Activated CD4-positive, alpha-beta T cell treated with anti-CD3 and anti-CD28 coated beads, Interleukin-2, amount 50 U/mL, for 48 hours (primary cell): Measurements from ENCODE around the gene PLD2.
"Not testable (repeated sequence)": the region's sequence is repeated elsewhere in the genome, so short reads cannot be mapped to it uniquely, and the experiment has no call there.

Experiments
- DNase-seq, 2 experiments: peaks; one replicate each; pipeline ENCODE4 v3.0.0-alpha.2; 2020

Gene PLD2

DNA sequence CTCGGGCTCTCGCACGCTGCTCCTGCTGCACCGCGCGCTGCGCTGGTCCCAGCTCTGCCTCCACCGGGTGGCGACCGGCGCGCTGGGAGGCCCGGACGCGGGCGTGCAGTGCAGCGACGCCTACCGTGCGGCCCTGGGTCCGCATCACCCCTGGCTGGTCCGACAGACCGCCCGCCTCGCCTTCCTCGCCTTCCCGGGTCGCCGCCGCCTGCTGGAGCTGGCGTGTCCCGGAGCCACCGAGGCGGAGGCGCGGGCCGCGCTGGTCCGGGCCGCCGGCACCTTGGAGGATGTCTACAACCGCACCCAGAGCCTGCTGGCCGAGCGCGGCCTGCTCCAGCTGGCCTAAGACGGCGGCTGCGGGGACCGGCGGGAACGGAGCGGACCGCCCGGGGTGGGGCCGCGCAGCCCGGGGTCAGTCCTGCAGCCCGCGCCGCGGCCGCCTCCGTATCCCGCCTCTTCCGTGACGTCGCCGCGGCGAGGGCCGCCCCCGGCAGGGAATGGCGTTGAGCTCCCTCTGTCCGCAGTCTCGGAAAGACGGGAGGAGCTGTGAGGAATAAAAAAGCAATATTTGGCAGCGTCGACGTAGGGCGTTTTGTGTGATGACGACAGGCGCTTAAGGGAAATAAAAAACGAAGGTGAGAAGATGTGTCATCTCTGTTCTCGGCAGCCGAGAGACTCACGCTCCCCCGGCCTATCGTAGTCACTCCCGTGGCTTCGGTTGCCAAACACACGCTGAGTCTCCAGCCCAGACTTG is 16.8 kb upstream of the PLD2 start:
- peak; percentile 82 to 84 for DNase-seq

DNA sequence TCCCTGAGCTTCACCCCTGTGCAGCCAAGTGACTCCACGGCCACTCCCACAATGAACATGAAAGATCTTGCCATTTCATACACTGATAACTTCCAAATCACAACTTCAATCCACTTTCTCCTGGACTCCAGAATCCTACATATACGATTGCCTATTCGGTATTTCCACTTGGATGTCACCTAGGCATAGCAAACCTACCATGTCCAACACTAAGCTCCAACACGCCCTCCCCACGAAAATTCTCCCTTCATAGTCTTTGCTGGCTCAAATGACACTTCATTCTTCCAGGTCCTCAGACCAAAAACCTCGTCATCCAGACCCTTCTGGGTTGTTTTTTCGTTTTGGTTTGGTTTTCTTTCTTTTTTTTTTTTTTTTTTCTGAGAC is 16.3 kb upstream of the PLD2 start:
- no peak for DNase-seq

DNA sequence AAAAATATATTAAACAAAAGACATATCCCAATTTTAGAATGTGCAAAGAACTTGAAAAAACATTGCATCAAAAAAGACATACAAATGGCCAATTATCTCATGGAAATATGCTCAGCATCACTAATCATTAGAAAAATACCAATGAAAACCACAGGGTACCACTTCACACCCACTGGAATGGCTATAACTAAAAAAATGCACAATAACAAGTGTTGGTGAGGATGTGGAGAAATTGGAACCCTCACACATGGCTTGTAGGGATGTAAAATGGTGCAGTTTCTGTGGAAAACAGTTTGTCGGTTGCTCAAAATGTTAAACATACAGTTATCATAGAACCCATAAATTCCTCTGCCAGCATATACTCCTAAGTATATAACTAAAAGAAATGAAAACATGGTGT is 11.8 kb upstream of the PLD2 start:
- no peak for DNase-seq

DNA sequence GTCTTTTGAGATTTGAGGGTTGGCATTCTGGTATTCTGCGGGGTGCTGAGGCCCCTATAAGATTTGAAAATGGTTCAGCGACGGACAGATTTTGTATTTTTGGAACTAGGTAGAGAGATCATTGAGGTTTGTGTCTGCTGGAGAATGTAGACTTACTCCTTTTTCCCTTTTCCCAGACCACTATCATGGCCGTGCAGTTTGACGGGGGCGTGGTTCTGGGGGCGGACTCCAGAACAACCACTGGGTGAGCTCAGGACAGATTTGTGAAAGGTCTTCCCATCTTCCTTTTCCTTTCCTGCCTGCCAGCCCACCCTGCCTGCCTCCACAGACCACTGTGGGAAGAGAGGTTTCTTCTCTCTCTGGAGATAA is 10.4 kb upstream of the PLD2 start:
- peak; percentile 51 to 62 for DNase-seq

DNA sequence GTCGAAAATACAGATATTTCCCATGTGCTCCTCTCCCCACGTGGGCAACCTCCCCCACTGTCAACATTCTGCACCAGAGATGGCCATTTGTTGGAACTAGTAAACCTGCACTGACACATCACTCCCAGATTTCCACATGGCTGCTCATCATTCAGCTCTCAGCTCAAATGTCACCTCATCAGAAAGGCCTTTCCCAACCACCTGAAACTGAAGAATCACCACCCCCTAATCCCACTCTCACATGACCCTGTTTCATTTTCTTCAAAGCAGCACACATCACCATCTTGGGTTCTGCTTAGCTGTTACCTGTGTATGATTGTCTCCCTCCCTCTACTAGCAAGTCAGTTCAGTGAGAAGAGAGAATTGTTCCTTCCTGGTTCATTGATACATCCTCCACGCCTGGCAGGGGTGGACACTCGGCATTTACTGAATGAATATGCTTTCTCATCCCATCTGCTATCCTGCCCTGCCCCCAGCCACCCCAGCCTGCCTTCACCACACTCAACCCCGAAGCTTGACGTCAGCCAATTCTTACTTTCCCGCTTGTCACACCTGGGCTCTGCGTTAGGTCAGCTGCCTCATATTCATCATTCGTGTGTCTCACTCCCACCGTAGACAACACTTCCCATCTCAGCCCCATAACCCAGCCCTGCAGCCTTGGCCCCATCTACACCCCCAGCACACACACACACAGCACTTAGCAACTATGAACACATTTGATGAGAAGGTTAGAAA is 6.3 kb upstream of the PLD2 start:
- no peak for DNase-seq

DNA sequence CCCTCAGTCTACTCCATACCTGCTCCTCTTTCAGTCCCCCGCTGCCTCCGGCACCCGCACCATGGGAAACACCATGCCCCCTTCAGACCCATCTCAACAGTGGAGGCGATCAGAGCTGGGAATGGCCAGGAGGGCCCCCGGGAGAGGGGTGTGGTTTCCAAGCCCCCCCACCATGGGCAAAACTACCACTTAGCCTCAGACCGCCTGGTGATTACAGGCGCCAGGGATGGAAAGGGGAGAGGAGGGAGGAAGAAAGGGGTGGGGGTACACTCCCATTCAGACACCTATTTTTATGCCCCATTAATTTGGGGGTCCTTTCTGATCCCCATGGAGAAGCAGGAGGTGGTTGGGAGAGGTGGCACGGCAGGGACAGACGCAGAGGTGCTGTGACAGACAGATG is 4.7 kb upstream of the PLD2 start, which contains the start of gene C17orf114:
Gene C17orf114 (minus strand): TSS at position 101 of the 400 bp plus-strand sequence.
- DNase-seq, result no peak

DNA sequence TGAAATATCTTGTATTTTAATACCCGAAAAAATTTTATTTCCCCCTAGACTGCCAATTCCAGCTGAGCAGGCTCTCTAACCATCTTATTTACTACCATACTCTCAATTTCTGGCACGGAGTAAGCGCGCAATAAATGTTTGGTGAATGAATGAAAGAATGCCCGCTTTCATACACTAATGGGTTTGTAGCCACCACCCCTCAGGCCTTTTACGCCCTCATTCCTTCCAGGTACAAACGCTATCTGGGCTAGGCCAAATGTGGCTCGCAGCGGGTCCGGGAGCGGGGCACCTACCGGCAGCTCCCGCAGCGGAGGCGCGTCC is 536 bp upstream of the PLD2 start:
- no peak for DNase-seq

DNA sequence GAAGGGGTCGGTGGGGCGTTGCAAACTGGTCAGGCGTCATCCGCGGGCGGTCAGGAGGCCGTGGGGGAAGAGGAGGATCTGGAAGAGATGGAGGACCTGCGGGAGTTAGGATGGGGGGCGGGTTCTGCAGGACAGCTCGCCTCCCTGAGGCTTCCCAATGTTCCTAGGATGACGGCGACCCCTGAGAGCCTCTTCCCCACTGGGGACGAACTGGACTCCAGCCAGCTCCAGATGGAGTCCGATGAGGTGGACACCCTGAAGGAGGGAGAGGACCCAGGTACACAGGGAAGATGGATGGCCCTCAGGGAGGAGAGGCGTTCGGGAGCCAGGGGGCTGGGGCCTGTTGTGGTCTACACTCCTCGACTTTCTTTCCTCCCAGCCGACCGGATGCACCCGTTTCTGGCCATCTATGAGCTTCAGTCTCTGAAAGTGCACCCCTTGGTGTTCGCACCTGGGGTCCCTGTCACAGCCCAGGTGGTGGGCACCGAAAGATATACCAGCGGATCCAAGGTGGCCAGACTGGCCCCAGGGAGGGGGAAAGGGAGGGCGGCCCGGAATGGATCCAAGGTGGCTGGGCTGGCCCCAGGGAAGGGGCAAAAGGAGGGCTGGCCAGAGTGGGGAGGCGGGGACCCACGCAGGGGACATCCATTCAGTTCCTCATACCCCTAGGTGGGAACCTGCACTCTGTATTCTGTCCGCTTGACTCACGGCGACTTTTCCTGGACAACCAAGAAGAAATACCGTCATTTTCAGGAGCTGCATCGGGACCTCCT is 839 bp downstream of the PLD2 start:
- no peak for DNase-seq

DNA sequence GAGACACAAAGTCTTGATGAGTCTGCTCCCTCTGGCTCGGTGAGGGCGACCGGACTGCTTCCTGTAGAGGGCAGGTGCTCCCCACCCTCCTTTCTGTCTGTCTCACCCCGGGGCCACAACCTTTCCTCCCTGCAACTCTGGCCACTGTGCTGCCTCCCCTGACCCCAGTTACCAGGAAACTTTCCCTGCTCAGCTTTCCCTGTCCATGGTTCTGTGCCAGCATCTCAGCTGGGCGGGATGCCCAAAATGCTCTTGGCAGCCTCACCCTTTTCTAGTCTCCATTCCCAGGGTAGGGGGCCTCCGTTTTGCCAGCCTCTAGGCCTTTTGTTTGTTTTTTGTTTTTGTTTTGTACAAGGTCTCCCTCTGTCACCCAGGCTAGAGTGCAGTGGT is 1.4 kb downstream of the PLD2 start:
- DNase-seq, result no peak

DNA sequence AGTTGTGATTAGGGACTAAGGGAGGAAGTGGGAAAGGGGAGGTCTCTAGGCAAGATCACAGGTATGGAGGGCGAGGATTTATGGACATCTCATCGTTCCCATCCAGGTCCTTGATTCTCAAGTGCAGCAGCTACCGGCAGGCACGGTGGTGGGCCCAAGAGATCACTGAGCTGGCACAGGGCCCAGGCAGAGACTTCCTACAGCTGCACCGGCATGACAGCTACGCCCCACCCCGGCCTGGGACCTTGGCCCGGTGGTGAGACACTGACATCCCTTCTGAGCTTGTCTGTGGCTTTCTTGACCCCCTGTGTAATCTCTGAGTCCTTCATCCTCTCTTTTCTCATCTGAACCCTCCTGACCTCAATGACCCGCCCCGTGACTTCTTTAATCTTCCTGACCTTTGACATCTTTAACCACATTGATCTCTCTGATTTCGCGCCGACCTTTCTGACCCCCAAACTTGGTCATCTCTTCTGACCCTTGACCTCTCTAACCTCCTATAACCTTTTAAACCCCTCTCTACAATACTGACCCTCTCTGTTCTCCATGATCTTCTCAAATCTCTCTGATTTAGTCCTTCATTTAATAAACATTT is 3.8 kb downstream of the PLD2 start:
- no peak for DNase-seq

DNA sequence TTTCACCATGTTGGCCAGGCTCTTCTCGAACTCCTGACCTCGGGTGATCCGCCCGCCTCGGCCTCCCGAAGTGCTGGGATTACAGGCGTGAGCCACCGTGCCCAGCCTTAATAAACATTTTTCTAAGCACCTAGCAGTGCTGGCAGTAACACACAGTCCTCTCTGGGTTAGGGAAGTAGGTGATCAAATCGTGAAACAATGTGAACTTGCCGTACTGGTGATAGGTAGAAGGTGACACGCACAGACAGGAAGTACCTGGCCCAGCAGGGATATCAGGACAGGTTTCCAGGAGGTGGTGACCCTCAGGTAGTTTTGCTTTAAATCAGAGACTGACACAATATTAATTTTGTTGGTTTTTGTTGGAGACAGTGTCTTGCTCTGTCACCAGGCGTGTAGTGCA is 4.5 kb downstream of the PLD2 start:
- no peak for DNase-seq

DNA sequence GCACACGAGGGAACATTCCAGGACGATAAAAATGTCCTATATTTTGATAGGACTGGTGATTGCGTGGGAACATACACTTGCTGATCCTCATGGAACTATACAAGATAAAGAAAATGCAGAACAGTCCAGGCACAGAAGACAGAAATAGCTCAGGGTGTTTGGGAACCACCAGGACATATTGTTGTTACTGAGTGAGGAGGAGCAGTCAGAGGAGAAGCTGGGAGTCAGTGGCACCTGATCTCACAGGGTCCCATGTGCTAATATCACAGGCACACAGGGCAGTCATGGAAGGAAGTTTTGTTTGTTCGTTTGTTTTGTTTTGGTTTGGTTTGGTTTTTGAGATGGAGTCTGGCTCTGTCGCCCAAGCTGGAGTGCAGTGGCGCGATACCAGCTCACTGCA is 5.7 kb downstream of the PLD2 start:
- DNase-seq, result no peak

DNA sequence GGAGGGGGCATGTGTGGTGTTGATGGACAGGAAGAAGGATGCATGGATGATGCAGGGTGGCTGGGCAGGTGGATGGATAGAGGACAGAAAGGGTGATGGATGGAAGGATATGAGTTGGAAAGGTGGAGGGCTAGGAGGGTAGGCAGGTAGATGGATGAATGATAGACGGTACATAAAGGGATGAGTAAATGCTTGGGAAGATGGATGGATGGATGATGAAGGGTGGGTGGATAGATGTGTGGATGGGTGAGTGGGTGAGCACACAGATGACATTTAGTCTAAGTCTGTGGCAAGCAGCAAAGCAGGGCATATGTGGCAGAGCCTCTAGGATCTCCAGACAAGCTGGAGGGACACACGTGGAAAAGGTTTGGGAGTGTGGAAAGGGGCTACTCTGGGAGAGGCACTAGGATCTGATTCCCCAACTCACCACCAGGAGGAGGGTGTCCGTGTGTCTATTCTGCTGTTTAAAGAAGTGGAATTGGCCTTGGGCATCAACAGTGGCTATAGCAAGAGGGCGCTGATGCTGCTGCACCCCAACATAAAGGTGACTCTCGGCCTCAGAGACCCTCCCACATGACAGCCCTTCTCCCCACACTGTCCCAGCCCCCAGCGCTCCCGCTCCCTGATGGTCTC is 8.2 kb downstream of the PLD2 start:
- DNase-seq, result no peak

DNA sequence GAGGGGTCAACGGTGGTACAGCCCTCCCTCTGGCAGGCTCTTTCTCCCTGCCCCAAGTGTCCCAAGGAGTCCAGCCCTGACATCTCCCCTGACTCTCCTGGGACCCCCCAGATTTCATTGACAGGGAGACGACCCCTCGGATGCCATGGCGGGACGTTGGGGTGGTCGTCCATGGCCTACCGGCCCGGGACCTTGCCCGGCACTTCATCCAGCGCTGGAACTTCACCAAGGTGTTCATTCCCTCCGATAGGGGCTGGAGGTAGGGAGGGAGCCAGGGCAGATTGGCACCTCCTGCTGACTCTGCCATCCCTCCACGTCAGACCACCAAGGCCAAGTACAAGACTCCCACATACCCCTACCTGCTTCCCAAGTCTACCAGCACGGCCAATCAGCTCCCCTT is 9.9 kb downstream of the PLD2 start:
- no peak for DNase-seq

DNA sequence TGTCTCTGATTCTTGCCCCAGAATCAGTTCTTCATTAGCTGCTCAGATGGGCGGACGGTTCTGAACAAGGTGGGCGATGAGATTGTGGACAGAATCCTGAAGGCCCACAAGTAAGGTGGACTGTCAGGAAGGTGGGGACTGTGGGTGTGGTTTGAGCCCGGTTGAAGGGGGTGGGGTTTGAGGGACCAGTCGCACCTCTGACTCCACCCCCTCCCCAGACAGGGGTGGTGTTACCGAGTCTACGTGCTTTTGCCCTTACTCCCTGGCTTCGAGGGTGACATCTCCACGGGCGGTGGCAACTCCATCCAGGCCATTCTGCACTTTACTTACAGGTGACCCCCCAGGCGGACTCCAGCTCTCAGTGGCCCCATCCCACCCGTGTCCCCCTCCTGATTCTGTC is 11.3 kb downstream of the PLD2 start:
- DNase-seq, result no peak

DNA sequence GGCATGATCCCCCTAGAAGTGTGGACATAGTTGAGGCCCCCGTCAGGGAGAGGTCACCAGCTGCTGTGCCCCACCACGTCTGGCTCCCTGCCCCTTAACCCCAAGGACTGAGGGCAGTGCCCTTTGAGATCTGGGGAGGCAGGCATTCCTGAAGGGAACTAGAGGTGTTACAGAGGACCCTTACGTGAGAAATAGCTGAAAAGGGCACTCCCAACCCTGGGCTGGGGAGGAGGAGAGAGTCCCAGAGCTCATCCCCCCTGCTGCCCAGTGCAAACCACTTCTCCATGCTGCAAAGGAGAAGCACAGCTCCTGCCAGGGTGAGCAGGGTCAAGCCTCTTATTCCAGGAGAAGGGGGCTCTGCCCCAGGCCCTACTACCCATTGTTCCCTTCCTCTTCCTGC is 15.9 kb downstream of the PLD2 start:
- no peak for DNase-seq

DNA sequence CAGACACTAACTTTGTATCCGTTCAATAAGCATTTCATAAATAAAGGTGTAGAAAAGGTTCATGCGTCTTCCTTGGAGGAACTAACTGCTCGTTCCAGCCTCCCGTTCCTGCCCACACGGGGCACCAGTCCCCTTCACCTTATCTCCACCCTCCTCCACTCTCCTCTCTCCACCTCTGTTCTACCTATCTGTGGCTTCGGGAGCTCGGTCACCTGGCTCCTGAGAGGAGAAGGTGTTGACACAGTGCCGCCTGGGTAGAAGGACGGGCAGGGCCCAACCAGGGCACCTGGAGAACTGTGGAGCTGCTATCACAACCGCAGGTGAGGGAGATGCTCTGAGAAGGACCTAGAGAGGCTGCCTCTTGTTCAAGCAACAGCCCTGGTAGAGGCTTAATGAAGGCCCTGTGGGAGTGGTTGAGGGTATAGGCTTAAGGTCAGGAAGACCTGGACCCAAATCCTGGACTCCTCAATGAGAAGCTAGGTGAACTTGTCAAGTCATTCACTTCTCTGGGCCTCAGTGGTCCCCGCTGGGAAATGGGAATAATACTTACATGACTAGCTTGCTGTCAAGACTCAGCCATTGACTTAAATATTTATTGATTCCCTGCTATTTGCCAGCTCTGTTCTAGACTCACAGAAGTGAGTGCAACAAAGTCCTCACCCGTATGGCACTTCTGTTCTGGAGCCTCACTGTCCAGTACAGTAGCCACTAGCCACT is 16.6 kb downstream of the PLD2 start:
- DNase-seq, result no peak

DNA sequence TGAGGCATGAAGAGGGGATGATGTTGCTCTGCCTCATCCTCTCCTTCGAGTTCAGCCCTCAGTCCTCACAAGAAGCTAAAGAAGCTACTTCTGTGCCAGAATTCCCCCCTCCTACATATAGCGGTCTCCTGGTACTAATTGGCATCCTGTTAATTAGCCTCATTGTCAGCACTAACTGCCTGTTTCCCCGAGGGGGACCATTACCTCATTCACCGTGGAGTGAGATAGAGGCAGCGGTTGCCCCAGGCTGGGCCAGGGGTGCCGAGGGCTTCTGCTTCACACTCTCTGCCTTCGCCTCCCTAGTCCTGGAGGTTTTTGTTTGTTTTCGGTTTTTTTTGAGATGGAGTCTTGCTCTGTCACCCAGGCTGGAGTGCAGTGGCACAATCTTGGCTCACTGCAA is 20.4 kb downstream of the PLD2 start:
- DNase-seq, result no peak

DNA sequence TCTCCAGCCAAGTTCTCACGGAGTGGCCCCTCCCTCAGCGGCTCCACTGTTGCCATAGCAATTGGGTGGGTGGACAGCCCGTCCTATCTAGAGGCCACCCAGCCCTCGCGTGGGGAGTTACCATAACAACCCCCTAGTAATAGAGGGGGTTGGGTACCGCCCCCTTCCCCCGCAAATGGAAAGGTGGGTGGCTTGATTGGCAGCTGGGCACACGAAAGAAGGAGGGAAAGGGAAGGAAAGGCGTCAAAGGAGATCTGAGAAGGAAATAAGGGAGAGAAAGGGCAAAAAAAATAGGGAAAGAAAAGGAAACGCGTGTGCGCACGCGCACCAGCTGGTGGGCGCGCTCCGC is 25.9 kb downstream of the PLD2 start:
- DNase-seq, result not testable (repeated sequence)

DNA sequence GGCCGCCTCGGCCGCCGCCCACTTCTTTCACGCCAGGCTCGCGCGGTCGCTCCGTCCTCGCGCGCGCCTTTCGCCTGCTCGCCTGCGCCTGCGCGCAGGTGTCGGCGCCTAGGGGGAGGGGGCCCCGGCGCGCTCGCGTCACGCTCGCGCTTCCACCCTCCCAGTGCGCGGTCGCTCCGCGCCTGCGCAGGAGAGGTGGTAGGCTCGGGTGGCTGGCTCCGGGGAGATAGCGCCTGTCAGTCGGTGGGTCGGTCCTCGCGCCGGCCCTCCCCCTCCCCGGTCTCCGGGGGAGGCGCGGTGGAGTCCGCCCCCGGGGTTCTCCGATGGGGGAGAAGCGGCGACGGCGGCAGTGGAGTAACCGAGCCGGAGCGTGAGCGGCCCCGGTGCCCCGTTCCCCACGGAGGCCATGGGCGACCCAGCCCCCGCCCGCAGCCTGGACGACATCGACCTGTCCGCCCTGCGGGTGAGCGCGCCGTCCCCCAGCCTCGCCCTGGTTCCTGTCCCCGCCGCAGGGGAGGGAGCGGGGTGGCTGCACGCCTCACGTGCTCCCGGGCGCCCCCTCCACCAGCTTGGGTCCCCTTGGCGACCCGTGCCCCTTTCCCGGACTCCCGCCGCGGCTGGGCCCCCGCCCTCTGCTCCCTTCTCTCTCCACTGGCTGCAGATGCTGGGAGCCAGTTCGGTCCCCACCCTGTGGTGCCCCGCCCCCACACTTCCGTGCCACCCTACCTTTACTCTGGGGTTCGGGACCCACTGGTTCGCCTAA is 26.4 kb downstream of the PLD2 start, which contains the start of gene MINK1:
Gene MINK1 (plus strand): TSS at position 163 of the 763 bp plus-strand sequence. CDS start 244 bp downstream, at position 407.
- DNase-seq, result peak; percentile 82 to 87

DNA sequence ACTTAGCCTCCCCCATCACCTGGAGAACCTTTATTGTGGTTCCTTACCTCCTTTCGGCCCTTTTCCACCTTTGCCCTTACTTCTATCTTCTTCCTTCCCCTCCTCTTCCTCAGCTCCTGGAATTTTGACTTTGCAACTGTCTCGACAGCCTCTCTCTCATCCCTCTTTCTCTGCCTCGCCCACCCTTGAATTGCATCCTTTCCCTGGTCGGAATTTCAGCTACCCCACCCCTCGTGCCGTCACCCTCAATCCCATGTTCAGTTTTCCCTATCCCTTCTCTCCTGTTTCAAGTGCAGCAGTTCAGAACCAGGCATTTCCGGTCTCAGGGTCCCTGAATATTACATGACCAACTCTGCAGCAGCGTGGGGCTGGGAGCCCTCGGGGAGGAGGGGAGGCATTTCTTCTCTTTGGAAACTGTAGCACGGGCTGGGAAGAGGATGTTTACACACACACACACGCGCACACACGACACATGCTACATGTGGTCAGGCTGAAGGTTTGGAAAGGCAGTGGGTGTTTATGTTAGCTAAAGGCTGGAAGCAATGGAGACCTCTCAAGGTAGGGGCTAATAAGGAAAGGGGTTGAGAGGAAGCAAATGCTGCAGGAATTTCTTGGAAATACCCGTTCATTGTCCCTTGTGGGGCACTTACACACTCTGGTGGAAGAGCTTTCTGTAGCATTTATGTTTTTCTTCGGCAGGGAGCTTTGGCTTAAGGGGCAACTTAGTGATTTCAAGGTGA is 27.2 kb downstream of the PLD2 start:
- peak; percentile 13 to 21 for DNase-seq
